OCI-M2 (cell line): ENCODE data around the gene TCTN2.

Source experiments
- DNase-seq: peaks from one replicate; lab custom pipeline; 2025; ENCODE audit not compliant: unreplicated experiment; lab: John Stamatoyannopoulos, UW

The TCTN2 gene

DNA sequence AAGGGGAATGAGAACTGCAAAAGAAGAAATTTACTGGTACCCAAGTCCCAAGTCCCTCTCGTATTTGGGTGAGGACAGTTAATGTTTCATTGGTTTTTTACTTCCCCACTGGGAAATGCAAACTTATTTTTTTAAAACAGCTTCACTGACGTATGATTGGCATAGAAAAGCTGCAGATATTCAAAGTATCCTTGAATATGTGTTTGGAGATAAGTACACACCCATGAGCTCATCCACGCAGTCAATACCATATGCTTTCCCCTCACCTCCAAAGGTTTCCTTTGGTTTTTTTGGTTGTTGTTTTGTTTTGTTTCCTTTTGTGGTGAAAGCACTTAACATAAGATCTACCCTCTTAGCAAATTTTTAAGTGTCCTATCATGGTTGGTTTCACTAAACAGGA is 13.1 kb downstream of the TCTN2 start:
- DNase-seq, result no peak

DNA sequence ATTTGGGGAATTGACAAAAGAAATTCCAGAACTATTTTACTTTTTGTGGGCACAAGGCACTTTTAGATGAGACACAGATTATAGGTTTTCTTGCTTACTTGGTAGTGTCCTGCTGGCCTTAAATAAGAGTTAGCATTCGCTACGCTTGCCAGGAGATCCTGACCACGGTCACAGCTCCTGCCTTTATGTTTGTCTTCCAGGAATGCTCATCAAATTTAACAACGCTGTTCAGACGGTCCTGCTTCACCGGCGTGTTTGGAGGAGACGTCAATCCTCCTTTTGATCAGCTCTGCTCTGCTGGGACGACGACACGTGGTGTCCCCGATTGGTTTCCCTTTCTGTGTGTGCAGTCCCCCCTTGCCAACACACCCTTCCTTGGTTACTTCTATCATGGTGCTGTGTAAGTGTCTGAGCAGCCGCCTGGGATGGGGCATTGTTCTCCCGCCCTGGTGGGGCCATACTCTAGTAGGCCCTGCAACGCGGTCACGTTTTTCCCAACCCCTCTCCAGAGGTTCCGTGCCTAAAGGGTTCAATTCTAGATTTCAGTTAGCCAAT is 15.8 kb downstream of the TCTN2 start:
- no peak for DNase-seq

DNA sequence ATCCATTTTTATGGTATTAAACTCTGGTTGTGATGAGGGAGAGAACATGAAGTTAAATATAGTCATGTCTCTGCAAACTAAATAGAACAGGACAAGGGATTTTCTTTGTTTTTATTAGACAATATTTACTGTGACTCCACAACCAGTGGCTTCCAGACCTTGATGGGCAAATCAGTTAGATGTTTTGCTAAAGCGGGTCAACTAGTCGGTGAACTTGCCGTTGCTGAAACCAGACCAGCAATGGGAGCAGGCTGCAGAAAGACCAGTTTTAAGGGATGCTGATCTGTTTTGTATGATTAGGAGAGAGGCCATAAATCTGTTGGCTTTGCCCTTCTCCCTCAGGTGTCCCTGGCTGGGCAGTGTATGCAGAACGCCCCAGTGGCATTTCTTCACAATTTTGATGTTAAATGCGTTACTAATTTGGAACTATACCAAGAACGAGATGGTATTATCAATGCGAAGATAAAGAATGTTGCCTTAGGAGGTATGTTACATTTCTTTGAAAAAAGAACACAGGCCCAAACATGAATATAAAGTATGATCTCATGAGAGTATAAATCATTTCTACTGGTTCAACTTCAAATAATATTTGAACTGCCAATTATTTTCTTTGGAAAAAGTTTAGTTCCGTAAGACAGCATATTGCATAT is 19.4 kb downstream of the TCTN2 start:
- no peak for DNase-seq

- no peak for DNase-seq
Observed at GRCh38 chr12:123696207-123696606, 25.3 kb downstream of the TCTN2 start.

DNA sequence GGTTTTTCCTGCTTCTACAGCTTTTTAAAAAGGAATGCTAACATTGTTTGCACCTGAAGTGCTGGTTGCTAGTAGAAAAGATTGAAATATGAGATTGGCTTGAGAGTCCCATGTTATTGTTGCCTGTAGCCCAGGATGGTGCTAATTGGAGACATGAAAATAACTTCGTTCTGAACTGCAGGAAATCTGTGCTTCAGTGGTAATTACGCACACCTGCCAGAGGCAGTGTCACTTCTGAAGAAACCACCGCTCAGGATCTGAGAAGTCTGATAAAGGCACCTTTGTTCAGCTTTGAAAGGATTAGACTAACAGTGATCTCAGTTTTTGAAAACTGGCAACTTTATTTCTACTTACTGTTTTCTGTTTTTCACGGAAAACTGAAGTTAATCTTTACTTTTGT is 25.7 kb downstream of the TCTN2 start:
- DNase-seq, result no peak

DNA sequence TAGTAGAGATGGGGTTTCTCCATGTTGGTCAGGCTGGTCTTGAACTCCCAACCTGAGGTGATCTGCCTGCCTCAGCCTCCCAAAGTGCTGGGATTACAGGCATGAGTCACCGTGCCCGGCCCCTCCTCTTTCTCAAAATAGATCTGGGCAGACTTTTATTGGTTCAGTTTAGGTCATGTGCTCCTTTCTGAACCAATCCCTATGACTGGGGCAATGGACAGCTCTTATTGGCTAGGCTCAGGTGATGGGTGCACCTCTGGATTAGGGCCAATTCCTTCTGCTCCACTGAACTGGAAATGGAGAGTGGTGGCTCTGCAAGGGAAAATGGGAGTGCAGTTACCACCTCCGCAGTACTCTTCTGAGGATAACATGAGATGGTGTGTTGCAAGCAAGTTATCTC is 35.0 kb downstream of the TCTN2 start:
- no peak for DNase-seq

GRCh38 chr12:123707466-123707865 is 36.6 kb downstream of the TCTN2 start:
- DNase-seq, result no peak

- DNase-seq, result no peak
Observed at GRCh38 chr12:123712780-123713319, 41.9 kb downstream of the TCTN2 start.

GRCh38 chr12:123713398-123713797 is 42.5 kb downstream of the TCTN2 start:
- no peak for DNase-seq

DNA sequence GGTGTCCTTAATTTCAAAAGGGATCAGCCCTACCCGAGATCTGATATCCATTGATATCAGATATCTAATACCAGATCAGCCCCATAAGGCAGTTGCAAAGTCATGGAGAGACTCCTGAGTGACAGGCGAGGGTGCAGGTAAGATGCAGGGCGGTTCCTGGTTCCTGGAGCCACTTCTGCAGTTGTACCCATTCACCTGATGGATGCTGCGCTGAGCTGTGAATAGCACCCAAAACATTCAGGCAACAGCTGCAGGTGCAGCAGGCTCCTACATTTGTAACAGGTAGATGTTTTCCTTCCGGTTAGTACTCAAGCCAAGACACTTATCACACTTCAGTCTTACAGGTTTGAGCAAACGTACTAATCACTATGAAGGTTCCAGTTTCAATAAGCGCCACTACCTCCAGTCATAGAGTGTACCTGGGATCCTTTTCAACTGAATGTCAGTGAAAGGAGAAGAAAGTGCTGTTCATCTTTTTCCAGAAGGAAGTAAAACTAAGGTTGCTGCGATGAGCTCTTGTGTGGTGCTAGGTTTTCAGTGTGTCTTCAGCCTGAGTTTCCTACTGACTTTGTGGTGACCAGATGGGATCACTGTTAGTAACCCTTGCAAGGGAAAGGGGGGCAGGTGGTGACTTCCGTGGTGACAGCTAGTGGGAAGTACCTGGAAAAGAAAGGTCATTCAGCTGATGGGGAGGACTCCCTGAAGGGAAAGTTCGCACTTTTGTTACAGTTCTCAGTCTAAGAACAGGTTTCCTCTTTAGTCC is 43.1 kb downstream of the TCTN2 start:
- no peak for DNase-seq

- DNase-seq, result no peak
Observed at GRCh38 chr12:123715195-123715594, 44.3 kb downstream of the TCTN2 start.

- DNase-seq, result no peak
Observed at GRCh38 chr12:123717350-123717749, 46.4 kb downstream of the TCTN2 start.

GRCh38 chr12:123720141-123720814 is 49.4 kb downstream of the TCTN2 start:
- DNase-seq, result no peak

GRCh38 chr12:123721245-123721644 is 50.3 kb downstream of the TCTN2 start:
- DNase-seq, result no peak

- no peak for DNase-seq
Observed at GRCh38 chr12:123723011-123723410, 52.1 kb downstream of the TCTN2 start.

DNA sequence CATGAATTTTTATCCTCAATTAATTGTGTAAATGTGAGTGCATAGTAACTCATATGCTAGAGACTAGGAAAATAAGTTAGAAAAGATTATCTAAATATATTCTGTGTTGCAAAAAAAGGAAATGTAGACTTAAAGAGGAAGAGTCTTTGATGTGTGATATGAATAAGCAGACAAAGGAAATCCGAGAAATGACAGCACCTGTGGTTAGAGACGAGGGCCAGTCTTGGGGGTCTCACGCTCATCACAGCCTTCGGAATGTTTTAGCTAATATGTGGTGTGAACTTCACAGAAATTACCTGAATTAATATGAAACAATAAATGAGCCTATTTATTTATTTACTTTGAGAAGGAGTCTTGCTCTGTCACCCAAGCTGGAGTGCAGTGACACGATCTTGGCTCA is 52.9 kb downstream of the TCTN2 start:
- no peak for DNase-seq

DNA sequence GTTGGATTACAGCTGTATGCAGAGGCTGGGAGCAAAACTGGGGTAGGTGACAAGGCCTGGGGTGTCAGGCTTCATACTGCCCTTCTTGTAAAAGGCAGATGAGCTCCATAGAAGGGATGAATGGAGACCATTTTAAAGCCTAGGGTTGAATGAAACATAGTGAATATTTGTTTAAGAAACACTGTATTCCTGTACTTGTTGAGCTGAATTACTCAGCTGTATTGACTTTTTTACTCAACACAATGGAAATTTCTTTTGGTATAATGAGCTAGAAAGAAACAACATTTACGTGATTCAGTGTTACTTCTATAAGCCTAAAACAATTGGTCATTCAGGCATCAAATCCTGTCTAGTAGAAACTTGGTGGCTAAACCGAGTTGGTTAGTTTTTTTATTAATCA is 55.3 kb downstream of the TCTN2 start:
- DNase-seq, result no peak

DNA sequence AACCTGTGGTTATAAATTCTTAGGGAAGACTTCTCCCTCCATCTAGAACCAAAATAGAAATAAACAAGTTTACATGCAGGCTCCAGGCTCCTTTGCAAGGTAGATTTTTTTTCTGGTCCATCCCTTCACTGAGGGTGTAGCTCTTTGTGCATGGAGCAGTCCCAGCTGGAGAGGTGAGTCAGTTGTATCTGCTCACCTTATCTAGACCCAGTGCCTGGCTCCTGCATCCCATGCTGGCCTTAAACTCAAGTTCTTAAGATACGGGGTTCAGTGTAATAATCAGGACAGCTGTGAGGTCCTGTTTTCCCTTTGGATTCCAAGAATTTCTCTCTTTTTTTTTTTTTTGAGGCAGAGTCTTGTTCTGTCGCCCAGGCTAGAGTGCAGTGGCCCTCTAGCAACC is 56.0 kb downstream of the TCTN2 start:
- DNase-seq, result no peak

- no peak for DNase-seq
Observed at GRCh38 chr12:123727878-123728277, 57.0 kb downstream of the TCTN2 start.

DNA sequence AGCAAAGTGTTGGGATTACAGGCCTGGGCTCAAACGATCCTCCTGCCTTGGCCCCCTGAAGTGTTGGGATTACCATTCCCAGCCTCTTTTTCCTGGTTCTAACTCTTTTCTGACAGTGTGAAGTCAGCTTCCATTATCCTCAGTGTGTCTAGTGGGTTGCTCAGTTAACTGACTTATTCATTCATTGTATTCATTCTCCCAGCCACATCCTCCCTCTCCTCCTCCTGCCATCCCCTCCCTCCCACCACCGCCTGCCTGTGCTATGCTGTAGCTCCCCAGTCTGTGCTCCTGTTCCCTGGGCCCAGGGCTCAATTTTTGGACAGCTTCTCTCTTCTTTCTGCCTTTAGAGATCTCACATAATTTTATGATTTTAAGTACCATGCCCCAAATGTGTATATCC is 60.7 kb downstream of the TCTN2 start:
- DNase-seq, result no peak

DNA sequence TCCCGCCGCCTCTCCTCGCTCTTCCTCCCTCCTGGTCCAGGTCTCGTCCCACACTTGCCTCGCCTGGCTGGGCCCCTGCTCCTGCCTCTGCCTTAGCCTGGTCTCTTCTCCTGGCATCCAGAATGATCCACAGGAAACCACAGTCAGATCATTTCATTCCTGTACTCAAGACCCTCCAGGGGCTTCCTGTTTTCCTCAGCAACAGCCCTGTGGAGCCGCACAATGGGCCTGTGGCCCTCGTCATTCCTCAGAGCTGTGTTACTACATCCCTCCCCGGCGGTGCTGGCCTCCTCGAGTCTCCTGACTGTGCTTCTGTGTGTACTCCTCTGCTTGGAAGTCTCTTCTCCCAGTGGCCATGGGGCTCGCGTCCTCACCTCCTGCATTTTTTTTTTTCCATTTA is 61.3 kb downstream of the TCTN2 start:
- no peak for DNase-seq

- no peak for DNase-seq
Observed at GRCh38 chr12:123733229-123733628, 62.3 kb downstream of the TCTN2 start.
